ENCODE results near the gene TESPA1.
"Not testable (repeated sequence)": the region's sequence is repeated elsewhere in the genome, so short reads cannot be mapped to it uniquely, and the experiment has no call there.

The TESPA1 gene

DNA sequence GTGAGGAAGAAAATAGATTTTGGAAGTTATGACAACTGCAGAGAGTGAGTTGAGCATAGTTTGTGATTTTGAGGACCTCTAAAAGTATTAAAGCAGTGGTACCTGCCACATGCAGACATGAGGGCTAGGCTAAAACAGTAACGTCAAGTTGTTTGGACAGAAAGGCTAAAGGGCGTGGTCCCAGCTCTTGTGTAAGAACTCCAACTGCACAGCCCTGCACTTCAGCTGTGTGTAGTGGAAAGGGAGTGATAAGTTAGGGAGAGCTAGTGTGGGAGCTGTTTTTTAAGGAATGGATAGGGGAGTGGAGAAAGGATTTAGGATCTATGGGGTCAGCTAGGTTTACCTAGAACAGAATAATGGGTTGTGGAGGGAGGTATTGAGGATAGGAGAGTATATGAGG is 39.5 kb downstream of the TESPA1 start:
- no peak for DNase-seq (ENCODE audit: low read depth)

GRCh38 chr12:54943292-54943691 is 41.3 kb downstream of the TESPA1 start:
- DNase-seq (ENCODE audit: low read depth), result not testable (repeated sequence)

GRCh38 chr12:54941659-54942058 is 42.9 kb downstream of the TESPA1 start:
- no peak for DNase-seq (ENCODE audit: low read depth)

GRCh38 chr12:54940727-54941315 is 43.7 kb downstream of the TESPA1 start:
- DNase-seq (ENCODE audit: low read depth), result no peak

- no peak for DNase-seq (ENCODE audit: low read depth)
Observed at GRCh38 chr12:54937929-54938328, 46.6 kb downstream of the TESPA1 start.

GRCh38 chr12:54937376-54937775 is 47.2 kb downstream of the TESPA1 start:
- DNase-seq (ENCODE audit: low read depth), result no peak

GRCh38 chr12:54936736-54937135 is 47.8 kb downstream of the TESPA1 start:
- DNase-seq (ENCODE audit: low read depth), result no peak

DNA sequence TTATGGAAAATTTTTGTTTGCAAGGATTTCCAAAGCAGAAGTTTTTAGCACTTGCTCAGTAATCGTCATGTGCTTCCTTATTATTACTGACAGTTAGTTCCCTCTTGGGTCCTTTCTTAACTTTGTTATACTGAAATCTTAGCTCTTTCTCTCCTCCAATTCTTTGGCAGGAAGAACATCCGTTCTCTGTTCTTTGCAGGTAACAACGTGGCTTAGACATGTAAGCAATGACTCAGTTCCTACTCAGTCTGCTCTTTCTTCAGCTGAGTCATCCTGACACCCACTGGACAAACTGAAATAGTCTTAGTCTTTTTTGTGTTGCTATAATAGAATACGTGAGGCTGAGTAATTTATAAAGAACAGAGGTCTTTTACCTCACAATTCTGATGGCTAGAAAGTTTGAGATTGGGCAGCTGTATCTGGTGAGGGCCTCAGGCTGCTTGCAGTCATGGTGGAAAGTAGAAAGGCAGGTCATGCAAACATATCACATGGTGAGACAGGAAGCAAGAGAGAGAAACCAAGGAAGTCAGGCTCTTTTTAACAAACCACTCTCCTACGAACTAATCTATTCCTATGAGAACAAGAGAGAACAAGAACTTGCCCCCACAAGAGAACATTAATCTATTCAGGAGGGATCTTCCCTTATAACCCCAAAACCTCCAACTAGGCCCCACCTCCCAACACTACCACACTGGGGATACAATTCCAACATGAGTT is 49.2 kb downstream of the TESPA1 start:
- DNase-seq (ENCODE audit: low read depth), result peak; percentile 38

GRCh38 chr12:54934419-54934818 is 50.1 kb downstream of the TESPA1 start:
- no peak for DNase-seq (ENCODE audit: low read depth)

- DNase-seq (ENCODE audit: low read depth), result no peak
Observed at GRCh38 chr12:54933376-54933775, 51.2 kb downstream of the TESPA1 start.

- DNase-seq (ENCODE audit: low read depth), result no peak
Observed at GRCh38 chr12:54932691-54933090, 51.9 kb downstream of the TESPA1 start.

GRCh38 chr12:54932038-54932437 is 52.5 kb downstream of the TESPA1 start:
- no peak for DNase-seq (ENCODE audit: low read depth)

GRCh38 chr12:54929998-54930397 is 54.6 kb downstream of the TESPA1 start:
- no peak for DNase-seq (ENCODE audit: low read depth)

DNA sequence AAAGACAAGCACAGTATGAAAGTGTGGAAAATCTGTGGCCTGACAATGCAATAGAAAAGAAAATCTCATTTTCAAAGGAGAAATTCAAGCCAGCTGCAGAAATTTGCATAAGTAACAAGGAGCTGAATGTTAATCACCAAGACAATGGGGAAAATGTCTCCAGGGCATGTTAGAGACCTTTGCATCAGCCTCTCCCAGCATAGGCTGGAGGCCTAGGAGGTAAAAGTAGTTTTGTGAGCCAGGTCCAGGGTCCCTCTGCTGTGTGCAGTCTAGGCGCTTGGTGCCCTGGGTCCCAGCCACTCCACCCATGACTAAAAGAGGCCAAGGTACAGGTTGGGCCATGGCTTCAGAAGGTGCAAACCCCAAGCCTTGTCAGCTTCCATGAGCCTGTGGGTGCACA is 58.3 kb downstream of the TESPA1 start:
- no peak for DNase-seq (ENCODE audit: low read depth)

- no peak for DNase-seq (ENCODE audit: low read depth)
Observed at GRCh38 chr12:54924972-54925707, 59.4 kb downstream of the TESPA1 start.

DNA sequence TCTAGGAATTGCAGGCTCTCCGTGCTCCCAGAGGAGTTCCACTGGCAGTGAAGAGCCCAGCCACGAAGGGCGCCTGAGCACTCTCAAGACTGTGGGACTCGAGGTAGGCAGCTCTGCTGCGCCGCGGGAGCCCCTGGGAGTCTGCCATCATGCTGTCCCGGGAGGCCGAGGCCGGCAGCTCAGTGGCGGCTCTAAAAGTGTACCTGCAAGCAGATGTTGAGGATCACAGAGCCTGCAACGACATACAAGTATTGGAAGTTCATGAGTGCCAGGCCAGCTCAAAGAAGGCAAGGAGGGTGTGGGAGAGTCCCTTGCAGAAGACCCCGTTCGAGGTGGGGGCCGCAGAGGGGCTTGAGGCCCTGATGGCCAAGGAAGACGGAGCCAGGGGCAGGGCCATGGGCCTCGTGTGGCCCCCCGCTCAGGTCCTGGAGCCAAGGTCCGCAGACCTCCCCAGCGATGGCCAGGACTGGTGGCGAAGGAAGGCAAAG is 67.5 kb downstream of the TESPA1 start:
- DNase-seq (ENCODE audit: low read depth), result no peak

Data from GM04504 (cell line).